Prostate gland (tissue), 2 donors: Measurements from ENCODE around the gene MTG1.

Source experiments
- CTCF ChIP-seq, 4 experiments: fragments of 200-600 bp in 2 of 4; fragments of 450-650 bp in 2 of 4; sonication (generic) in 2 of 4; IDR thresholded peaks; 1 replicate in 3 of 4; 2 replicates in 1 of 4; pipeline ENCODE4 v1.5.1; 2016 to 2019; ENCODE audit warnings: antibody characterized with exemption in 4 of 4, mild to moderate bottlenecking in 2 of 4, moderate library complexity in 2 of 4
- POLR2A ChIP-seq: fragments of 450-650 bp; IDR thresholded peaks from one replicate; pipeline ENCODE4 v1.6.1; 2016; ENCODE audit warnings: antibody characterized with exemption, mild to moderate bottlenecking

GRCh38 chr10:133412381-133412711 lies 18.4 kb downstream of the MTG1 start:
- TF ChIP-seq CTCF (IDR thresholded peaks at IDR 0.05) (no peak), POLR2A (no peak)
